Body of pancreas (tissue), 4 donors: ENCODE data around the gene BEST1.

Experiments
- CTCF ChIP-seq, 7 experiments: fragments of 450-650 bp in 4 of 7; fragments of 200-600 bp in 3 of 7; sonication (generic) in 3 of 7; IDR thresholded peaks; one replicate each; pipeline ENCODE4 v1.5.1; 2016 to 2019; ENCODE audit warnings: antibody characterized with exemption in 7 of 7
- POLR2A ChIP-seq, 3 donors: fragments of 450-650 bp; IDR thresholded peaks; one replicate each; pipeline ENCODE4 v1.6.1; 2016; ENCODE audit warnings: antibody characterized with exemption in 3 of 3, mild to moderate bottlenecking in 2 of 3

GRCh38 chr11:61914471-61915171 lies 35.5 kb upstream of the BEST1 start:
- TF ChIP-seq CTCF (IDR thresholded peaks at IDR 0.05) (no peak), POLR2A (IDR thresholded peaks at IDR 0.05) (no peak)
